Fibroblast of the aortic adventitia (primary cell): ENCODE data around the gene BAHCC1. TPM values are rescaled to one million over a fixed set of nuclear protein-coding genes. Genes with fewer than 3 reads are reported as not detected.

Experiments
- DNase-seq: peaks from one replicate; pipeline ENCODE4 v3.0.0-alpha.2; 2010; ENCODE audit warnings: low read depth
- H3K4me3 ChIP-seq: 2 replicates; pipeline ENCODE4 v1.5.1; 2011; ENCODE audit warnings: low read depth, mild to moderate bottlenecking, control low read depth, low read length, moderate library complexity
- CTCF ChIP-seq: IDR thresholded peaks from 2 replicates; pipeline ENCODE4 v1.5.1; 2011; ENCODE audit warnings: mild to moderate bottlenecking, low read length, control low read depth, inconsistent platforms; ENCODE audit not compliant: insufficient read depth
- total RNA-seq: library from RNA; depleted of rRNA; stranded (reverse); fragments of >200 nt; gene quantifications from 2 replicates; pipeline ENCODE4 v1.2.3, GENCODE V29; 2012; ENCODE audit warnings: low replicate concordance

Gene BAHCC1
- total RNA-seq, 1 donor: 11.7 TPM

DNA sequence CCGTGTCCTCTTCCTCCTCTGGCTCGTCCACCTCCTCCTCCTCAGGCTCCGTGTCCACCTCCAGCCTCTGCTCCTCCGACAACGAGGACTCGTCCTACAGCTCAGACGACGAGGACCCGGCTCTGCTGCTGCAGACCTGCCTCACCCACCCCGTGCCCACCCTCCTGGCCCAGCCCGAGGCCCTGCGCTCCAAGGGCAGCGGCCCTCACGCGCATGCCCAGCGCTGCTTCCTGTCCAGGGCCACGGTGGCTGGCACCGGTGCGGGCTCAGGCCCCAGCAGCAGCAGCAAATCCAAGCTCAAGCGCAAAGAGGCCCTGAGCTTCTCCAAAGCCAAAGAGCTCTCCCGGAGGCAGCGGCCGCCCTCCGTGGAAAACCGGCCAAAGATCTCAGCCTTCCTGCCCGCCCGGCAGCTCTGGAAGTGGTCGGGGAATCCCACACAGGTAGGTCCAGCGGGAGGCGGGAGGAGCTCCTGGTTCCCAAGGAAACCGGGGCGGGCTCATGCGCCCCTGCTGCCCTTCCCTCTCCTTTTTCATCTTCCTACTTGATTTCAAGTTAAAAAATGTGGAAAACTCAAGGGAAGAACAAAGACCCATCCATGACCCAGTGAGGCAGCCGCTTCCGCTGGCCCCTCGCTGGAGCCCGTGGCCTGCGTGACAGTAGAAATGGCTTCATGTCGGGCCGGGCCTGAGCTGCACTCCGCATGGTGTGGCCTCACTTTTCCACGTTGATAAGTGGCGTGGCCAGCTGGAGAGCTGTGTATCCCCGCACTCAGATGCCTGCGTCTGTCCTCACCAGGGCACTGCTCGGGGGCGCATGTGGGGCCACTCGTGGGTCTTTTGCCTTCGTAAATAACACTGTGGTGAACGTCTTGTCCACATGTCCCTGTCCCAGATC lies 66.6 kb downstream of the BAHCC1 start:
- H3K4me3 ChIP-seq: no peak overlapping the region
- DNase-seq: no peak
- TF ChIP-seq CTCF: no peak

DNA sequence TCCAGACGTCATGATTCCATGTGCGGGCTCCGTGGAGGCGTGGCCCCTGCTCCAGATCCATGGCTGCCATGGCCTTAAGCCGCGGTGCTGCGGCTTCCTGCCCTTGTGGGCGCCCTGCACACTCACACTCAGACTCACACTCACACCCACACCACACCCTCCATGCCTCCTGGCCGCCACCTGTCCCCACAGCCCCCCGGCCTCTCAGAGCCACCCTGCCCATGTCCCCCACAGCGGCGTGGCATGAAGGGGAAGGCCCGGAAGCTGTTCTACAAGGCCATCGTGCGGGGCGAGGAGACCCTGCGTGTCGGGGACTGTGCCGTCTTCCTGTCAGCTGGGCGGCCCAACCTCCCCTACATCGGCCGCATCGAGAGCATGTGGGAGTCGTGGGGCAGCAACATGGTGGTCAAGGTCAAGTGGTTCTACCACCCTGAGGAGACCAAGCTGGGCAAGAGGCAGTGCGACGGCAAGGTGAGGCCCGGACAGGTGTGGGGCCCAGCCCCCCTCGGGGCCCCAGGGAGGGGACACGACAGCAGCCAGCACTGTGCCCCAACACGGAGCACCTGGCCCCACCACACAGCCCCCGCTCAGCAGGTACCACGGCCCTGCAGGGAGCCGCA lies 67.4 kb downstream of the BAHCC1 start:
- DNase-seq: no peak
- no peak overlapping the region for H3K4me3 ChIP-seq
- no peak for TF ChIP-seq CTCF

GRCh38 chr17:81463506-81463905 lies 68.2 kb downstream of the BAHCC1 start:
- no peak overlapping the region for H3K4me3 ChIP-seq
- TF ChIP-seq CTCF: no peak
- no peak for DNase-seq

DNA sequence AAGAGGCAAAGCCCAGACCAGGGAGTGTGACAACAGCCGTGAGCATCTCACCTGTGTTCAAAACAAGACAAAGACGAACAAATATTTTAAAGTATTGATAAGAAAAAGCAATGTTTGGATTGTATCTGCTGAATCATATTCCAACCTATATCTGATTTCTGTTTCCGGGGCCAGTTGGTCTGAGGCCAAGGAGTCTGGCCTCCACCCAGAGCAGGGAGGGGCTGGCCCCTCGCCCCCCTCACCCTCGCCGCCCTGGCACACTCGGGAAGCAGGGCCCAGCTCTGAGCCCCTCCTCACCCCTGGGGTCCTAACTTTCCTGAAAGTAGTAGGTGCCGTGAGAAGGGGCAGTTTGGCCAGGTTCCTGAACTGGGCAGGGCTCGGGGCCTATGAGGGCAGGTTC lies 69.3 kb downstream of the BAHCC1 start:
- no peak for DNase-seq
- H3K4me3 ChIP-seq: no peak overlapping the region
- TF ChIP-seq CTCF: no peak

- no peak overlapping the region for H3K4me3 ChIP-seq
- no peak for TF ChIP-seq CTCF
- DNase-seq: no peak
These were observed 70.7 kb downstream of the BAHCC1 start for GRCh38 chr17:81465910-81466309.

- no peak for TF ChIP-seq CTCF
- no peak for DNase-seq
- H3K4me3 ChIP-seq: no peak overlapping the region
These were observed 71.6 kb downstream of the BAHCC1 start for GRCh38 chr17:81466564-81467472.
